Lower leg skin (tissue), 4 donors: ENCODE results near the gene TMTC2. TPM values are rescaled to one million over a fixed set of nuclear protein-coding genes. Genes with fewer than 3 reads are reported as not detected.

Experiments used
- DNase-seq, 2 donors: peaks; one replicate each; pipeline ENCODE4 v3.0.0-alpha.2; 2019; ENCODE audit warnings: low spot score in 2 of 2
- H3K4me3 ChIP-seq: fragments of 200-600 bp; sonication (generic); 2 replicates; pipeline ENCODE4 v1.5.1; 2017; ENCODE audit warnings: mild to moderate bottlenecking, low read depth; ENCODE audit not compliant: poor library complexity, severe bottlenecking
- POLR2A ChIP-seq, 2 donors: fragments of 450-650 bp; IDR thresholded peaks; one replicate each; pipeline ENCODE4 v1.6.1; 2016 to 2017; ENCODE audit warnings: antibody characterized with exemption in 2 of 2, mild to moderate bottlenecking in 1 of 2, moderate library complexity in 1 of 2
- WGBS, 2 donors: methylation state at CpG; one replicate each; pipeline ENCODE4 v1.1.5; 2018; 5-methylcytosine and 5-hydroxymethylcytosine counted together
- intact Hi-C: fragments of 100-400 bp; cut with DNase I; formaldehyde crosslinking; loops from one replicate; pipeline ENCODE4 v1.15.0; 2023; ENCODE audit warnings: low total_unique reads
- total RNA-seq, 4 donors: library from RNA; depleted of rRNA; stranded (reverse); fragments of >200 nt; gene quantifications; one replicate each; pipeline ENCODE4 v1.1.0, GENCODE V29; 2016
- TF ChIP-seq, protein P1 (sequence below), 3 donors: fragments of 450-650 bp; IDR thresholded peaks; one replicate each; pipeline ENCODE4 v1.5.1; 2016; ENCODE audit warnings: antibody characterized with exemption in 3 of 3, mild to moderate bottlenecking in 3 of 3, moderate library complexity in 2 of 3

TMTC2 gene
- total RNA-seq, 4 donors from 2014 or later, result 12.9 to 17.4 (median 14.5) TPM

DNA sequence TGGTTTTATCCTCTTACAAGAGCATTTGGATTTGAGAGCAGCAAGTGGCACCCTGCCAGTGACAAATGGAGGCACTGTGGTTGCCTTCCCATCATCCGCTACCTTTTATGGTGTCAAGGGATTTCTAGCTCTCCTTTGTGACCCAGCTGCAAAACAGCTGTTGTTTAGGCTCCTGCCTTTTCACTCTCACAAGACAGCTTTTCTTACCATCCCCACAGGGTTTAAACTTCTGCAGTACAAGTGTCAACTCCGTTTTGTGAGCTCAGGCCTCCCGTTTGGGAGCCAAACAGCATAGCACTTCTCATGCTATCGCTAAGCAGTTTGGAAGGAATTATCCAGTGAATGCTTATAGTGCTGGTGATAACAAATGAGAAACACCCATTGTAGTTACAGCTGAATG is 331.4 kb downstream of the TMTC2 start:
- intact Hi-C loops, result no loop called here
- WGBS, 2 donors, result 75 to 76% methylated on average over 4 of the region's 4 CpGs
- no peak overlapping the region for H3K4me3 ChIP-seq
- TF ChIP-seq POLR2A (IDR thresholded peaks at IDR 0.05), result no peak
- TF ChIP-seq, protein P1, sequence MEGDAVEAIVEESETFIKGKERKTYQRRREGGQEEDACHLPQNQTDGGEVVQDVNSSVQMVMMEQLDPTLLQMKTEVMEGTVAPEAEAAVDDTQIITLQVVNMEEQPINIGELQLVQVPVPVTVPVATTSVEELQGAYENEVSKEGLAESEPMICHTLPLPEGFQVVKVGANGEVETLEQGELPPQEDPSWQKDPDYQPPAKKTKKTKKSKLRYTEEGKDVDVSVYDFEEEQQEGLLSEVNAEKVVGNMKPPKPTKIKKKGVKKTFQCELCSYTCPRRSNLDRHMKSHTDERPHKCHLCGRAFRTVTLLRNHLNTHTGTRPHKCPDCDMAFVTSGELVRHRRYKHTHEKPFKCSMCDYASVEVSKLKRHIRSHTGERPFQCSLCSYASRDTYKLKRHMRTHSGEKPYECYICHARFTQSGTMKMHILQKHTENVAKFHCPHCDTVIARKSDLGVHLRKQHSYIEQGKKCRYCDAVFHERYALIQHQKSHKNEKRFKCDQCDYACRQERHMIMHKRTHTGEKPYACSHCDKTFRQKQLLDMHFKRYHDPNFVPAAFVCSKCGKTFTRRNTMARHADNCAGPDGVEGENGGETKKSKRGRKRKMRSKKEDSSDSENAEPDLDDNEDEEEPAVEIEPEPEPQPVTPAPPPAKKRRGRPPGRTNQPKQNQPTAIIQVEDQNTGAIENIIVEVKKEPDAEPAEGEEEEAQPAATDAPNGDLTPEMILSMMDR (IDR thresholded peaks at IDR 0.05), result no peak
- no peak for DNase-seq

DNA sequence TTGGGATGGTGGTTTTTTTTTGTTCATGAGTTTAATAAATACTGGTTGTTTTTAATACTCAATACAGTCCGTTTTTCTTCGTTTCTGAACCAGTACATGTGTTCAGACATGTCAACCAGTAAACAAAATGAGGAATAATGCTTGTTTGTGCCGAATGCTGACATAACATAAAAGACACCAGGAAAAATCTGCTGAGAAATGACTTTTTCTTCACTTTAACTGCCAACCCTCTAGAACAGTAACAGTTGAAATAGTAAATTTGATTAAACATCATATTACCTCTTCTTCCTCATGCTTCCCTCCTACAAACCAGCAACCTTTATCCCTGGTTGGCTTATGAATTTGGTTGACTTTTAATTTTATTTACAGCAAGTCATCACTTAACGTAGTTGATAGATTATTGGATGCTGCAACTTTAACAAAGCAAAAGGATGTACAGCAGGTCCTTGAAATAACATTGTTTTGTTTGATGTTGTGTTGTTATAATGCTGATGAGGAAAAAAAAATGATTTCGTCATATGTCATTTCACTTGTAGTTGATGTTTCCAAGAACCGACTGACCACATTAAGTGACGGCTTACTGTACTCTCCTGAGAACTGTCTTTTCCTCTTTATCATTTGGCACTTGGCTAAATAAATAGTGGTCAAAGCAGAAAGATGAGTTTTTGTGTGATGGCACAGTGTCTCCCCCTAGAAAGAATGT is 340.5 kb downstream of the TMTC2 start:
- intact Hi-C loops, result no loop called here
- no peak for DNase-seq
- no peak for TF ChIP-seq POLR2A (IDR thresholded peaks at IDR 0.05)
- TF ChIP-seq, protein P1 (IDR thresholded peaks at IDR 0.05), result no peak
- 66 to 72% methylated on average over 7 of the region's 7 CpGs for WGBS, 2 donors
- no peak overlapping the region for H3K4me3 ChIP-seq

DNA sequence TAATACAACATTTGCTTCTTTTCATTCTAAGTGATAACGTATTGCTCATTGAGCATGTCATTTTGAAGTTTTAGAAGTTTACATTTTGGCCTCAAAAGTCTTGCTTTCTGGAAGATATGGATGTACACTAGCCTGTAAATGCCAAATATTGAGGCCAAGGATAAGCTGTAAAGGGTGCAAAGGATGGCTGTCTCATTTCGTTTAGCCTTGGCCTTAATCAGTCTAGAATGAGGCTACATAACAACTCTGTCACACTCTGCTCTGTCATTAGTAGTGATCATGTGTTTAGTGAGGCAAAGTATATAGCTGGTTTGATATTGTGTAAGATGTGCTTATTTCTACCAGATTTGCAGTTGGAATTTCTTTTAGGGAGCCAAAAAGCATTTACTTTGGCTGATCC is 344.5 kb downstream of the TMTC2 start:
- no peak for DNase-seq
- intact Hi-C loops, result no loop called here
- TF ChIP-seq POLR2A (IDR thresholded peaks at IDR 0.05), result no peak
- TF ChIP-seq, protein P1 (IDR thresholded peaks at IDR 0.05), result no peak
- H3K4me3 ChIP-seq, result no peak overlapping the region
- WGBS, 2 donors, result 75 to 77% methylated on average over 2 of the region's 2 CpGs

DNA sequence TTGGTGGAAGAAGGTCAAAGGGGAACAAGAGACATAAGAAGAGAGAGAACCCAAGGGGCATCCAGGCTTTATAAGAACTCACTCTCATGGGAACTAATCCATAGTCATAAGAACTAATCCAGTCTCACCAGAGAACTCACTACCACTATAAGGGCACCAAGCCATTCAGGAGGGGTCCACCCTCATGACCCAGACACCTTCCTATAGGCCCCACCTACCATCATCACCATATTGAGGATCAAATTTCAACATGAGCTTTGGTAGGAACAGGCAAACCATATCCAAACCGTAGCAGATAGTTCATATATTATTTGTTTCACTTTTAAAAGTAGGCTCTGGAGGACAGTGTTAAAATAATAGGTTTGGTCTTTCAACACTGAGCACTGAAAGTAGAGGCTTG is 350.1 kb downstream of the TMTC2 start:
- 74 to 88% methylated on average over 1 of the region's 1 CpG for WGBS, 2 donors
- no peak for DNase-seq
- TF ChIP-seq, protein P1 (IDR thresholded peaks at IDR 0.05), result no peak
- no peak for TF ChIP-seq POLR2A (IDR thresholded peaks at IDR 0.05)
- H3K4me3 ChIP-seq, result no peak overlapping the region
- intact Hi-C loops, result no loop called here

DNA sequence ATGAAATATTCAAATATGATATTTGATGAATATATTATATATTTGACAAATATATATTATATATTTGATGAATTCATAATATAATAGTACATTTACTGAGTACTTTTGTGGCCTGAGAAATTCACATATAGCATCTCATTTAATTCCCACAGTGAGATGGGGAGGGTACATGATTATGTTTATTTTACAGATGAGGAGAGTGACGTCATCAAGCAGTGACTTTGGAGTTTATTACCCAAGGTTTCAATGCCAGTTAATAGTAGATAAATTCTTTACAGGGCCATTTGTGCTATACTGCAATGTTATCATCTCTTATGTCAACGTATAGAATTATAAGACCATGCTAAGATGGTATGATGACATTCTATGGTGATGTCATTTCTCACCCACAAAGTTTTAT is 352.7 kb downstream of the TMTC2 start:
- no peak for TF ChIP-seq POLR2A (IDR thresholded peaks at IDR 0.05)
- TF ChIP-seq, protein P1 (IDR thresholded peaks at IDR 0.05), result no peak
- H3K4me3 ChIP-seq, result no peak overlapping the region
- intact Hi-C loops, result no loop called here
- DNase-seq, result no peak
- WGBS, 2 donors, result 84 to 91% methylated on average over 2 of the region's 2 CpGs

DNA sequence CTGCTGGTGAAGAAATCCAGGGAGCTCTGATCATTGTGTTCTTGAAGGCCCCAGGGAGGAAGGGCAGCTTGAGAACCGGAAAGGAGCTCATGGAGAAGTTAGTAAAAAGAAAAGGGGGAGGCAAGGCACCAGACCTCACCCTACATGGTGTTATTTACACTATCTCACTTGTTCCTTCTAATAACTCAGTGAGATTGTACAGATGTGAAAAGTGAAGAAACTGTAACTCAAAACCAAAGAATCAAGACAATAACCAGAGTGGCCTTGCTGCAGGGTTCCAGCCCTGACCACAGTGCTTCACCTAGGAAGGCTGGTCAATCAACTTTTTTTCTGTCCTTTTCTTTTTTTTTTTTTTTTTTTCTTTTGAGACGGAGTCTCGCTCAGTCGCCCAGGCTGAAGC is 353.6 kb downstream of the TMTC2 start:
- no peak overlapping the region for H3K4me3 ChIP-seq
- WGBS, 2 donors, result 88 to 94% methylated on average over 4 of the region's 4 CpGs
- DNase-seq, result no peak
- no peak for TF ChIP-seq POLR2A (IDR thresholded peaks at IDR 0.05)
- TF ChIP-seq, protein P1 (IDR thresholded peaks at IDR 0.05), result no peak
- intact Hi-C loops, result no loop called here
